ENCODE results near the gene STAG1.

STAG1 gene

DNA sequence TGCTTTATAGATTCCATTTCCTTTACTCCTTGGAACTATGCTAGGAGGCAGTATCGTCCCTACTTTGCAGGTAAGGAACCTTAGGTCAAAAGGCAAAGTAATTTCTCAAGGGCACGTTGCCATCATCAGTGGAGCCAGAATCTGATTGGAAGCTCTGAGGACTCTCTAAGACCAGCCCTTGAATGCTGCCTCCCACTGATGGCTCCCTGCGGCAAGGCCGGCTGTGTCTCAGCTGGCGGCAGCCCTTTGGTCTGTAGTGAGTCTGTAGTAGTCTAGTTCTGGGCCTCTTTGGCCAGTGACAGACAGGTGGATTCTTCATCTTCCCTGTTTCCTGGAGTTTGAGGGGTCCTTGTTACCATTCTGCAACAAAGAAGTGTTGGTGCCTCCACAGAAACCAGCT lies 425.9 kb downstream of the STAG1 start:
- no CpG with 5 or more reads among the region's 5 CpGs for WGBS (ENCODE audit: insufficient coverage, insufficient read length)
- H3K27ac ChIP-seq (ENCODE audit: low read length): no peak overlapping the region

DNA sequence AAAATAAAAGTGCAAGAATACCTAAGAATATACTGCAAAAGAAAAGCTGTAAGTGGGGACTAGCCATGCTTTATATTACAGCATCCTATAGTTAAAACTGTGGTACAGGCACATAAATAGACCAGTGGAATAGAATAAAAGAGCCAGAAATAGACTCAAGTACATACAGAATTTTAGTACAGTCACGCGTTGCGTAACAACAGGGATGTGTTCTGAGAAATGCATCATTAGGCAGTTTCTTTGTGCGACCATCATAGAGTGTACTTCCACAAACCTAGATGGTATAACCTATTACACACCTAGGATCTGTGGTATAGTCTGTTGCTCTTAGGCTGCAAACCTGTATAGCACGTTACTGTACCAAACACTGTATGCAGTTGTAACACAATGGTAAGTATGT lies 440.2 kb downstream of the STAG1 start:
- Histone ChIP-seq H3K4me1 (ENCODE audit: control insufficient read depth, insufficient read depth, low read length) (no peaks in the 10 kb centered on the region), H3K9me3 (ENCODE audit: control insufficient read depth, insufficient read depth, low read length) (no peaks in the 10 kb centered on the region), H3K27me3 (ENCODE audit: control insufficient read depth, insufficient read depth, low read length) (no peaks in the 10 kb centered on the region), H3K4me3 (ENCODE audit: low read length) (no peak overlapping the region), H3K36me3 (ENCODE audit: control insufficient read depth, insufficient read depth, low read length) (no peaks in the 10 kb centered on the region), H3K27ac (ENCODE audit: low read length) (no peak overlapping the region)
- no CpG with 5 or more reads among the region's 5 CpGs for WGBS (ENCODE audit: insufficient coverage, insufficient read length)
- no peak for DNase-seq (ENCODE audit: low read depth, low spot score)

More for the DNA sequence above, 425.9 kb downstream of the STAG1 start:
- Histone ChIP-seq H3K27me3 (ENCODE audit: control insufficient read depth, insufficient read depth, low read length) (no peaks in the 10 kb centered on the region), H3K4me3 (ENCODE audit: low read length) (no peak overlapping the region), H3K36me3 (ENCODE audit: control insufficient read depth, insufficient read depth, low read length) (peaks cover 4% of the 10 kb centered on the region; the same call in 1 of the 2 replicates), H3K9me3 (ENCODE audit: control insufficient read depth, insufficient read depth, low read length) (no peaks in the 10 kb centered on the region), H3K4me1 (ENCODE audit: control insufficient read depth, insufficient read depth, low read length) (no peaks in the 10 kb centered on the region)
- DNase-seq (ENCODE audit: low read depth, low spot score): no peak

DNA sequence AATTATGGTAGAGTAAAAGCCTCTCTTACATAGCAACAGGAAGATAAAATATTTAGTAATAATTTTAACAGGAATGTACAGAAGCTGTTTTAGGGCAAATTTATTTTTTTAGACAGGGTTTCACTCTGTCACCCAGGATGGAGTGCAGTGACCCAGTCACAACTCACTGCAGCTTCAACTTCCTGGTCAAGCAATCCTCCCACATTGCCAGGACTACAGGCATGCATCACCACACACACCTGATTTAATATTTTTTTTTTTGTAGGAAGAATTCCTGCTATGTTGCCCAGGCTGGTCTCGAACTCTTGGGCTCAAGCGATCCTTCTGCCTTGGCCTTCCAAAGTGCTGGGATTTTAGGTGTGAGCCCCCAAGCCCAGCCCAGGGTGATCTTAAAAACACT lies 440.9 kb downstream of the STAG1 start:
- H3K4me3 ChIP-seq (ENCODE audit: low read length): no peak overlapping the region
- H3K27ac ChIP-seq (ENCODE audit: low read length): no peak overlapping the region
- no CpG with 5 or more reads among the region's 2 CpGs for WGBS (ENCODE audit: insufficient coverage, insufficient read length)
- no peaks in the 10 kb centered on the region for H3K9me3 ChIP-seq (ENCODE audit: control insufficient read depth, insufficient read depth, low read length)
- H3K36me3 ChIP-seq (ENCODE audit: control insufficient read depth, insufficient read depth, low read length): no peaks in the 10 kb centered on the region
- no peak for DNase-seq (ENCODE audit: low read depth, low spot score)
- H3K27me3 ChIP-seq (ENCODE audit: control insufficient read depth, insufficient read depth, low read length): no peaks in the 10 kb centered on the region
- no peaks in the 10 kb centered on the region for H3K4me1 ChIP-seq (ENCODE audit: control insufficient read depth, insufficient read depth, low read length)

DNA sequence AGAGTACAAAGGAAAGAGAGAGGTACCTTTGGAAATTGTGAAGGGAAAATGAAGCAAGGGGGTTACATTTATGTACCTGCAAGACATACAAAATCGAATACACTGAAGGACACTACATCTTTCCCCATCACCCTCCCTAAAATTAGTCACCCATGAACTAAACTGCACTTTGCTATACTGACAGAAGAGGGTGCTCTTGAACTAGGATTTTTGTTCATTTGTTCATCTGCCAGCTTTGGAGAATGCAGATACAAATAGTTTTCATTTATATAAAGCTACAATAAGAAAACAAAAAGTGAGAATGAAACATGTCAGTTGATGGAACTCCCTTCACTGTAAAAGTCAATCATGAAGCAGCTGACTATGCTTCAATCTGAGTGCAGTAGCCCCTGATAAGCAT lies 446.3 kb downstream of the STAG1 start:
- H3K9me3 ChIP-seq (ENCODE audit: control insufficient read depth, insufficient read depth, low read length): no peaks in the 10 kb centered on the region
- no peaks in the 10 kb centered on the region for H3K27me3 ChIP-seq (ENCODE audit: control insufficient read depth, insufficient read depth, low read length)
- no peak overlapping the region for H3K4me3 ChIP-seq (ENCODE audit: low read length)
- peaks cover 2% of the 10 kb centered on the region; the same call in 1 of the 2 replicates for H3K36me3 ChIP-seq (ENCODE audit: control insufficient read depth, insufficient read depth, low read length)
- WGBS (ENCODE audit: insufficient coverage, insufficient read length): no CpG with 5 or more reads among the region's 1 CpG
- H3K27ac ChIP-seq (ENCODE audit: low read length): no peak overlapping the region
- no peaks in the 10 kb centered on the region for H3K4me1 ChIP-seq (ENCODE audit: control insufficient read depth, insufficient read depth, low read length)
- DNase-seq (ENCODE audit: low read depth, low spot score): no peak

DNA sequence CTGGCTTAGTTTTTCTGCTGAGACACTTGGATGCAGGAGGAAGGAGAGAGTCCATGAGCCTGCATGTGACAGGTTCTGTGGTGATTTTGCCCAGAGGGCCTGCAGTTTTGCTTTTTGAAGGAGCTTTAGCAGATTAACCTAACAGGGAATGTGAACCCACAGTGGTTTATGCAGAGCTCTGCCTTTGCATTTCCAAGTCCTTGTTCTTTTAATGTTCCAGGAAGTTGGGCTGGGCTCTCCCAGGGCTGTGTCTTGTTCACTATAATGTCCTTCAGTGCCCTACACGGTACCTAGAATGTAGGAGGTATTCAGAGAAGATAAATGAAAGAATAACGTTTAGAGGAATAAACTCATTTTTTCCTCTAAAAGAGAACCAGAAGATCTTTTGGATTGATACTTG lies 451.7 kb downstream of the STAG1 start:
- H3K9me3 ChIP-seq (ENCODE audit: control insufficient read depth, insufficient read depth, low read length): no peaks in the 10 kb centered on the region
- no peaks in the 10 kb centered on the region for H3K27me3 ChIP-seq (ENCODE audit: control insufficient read depth, insufficient read depth, low read length)
- no peak overlapping the region for H3K4me3 ChIP-seq (ENCODE audit: low read length)
- H3K4me1 ChIP-seq (ENCODE audit: control insufficient read depth, insufficient read depth, low read length): peaks cover 4% of the 10 kb centered on the region; the same call in 1 of the 2 replicates
- no peak for DNase-seq (ENCODE audit: low read depth, low spot score)
- no peak overlapping the region for H3K27ac ChIP-seq (ENCODE audit: low read length)
- WGBS (ENCODE audit: insufficient coverage, insufficient read length): no CpG with 5 or more reads among the region's 2 CpGs
- H3K36me3 ChIP-seq (ENCODE audit: control insufficient read depth, insufficient read depth, low read length): peaks cover 3% of the 10 kb centered on the region; the same call in 1 of the 2 replicates

DNA sequence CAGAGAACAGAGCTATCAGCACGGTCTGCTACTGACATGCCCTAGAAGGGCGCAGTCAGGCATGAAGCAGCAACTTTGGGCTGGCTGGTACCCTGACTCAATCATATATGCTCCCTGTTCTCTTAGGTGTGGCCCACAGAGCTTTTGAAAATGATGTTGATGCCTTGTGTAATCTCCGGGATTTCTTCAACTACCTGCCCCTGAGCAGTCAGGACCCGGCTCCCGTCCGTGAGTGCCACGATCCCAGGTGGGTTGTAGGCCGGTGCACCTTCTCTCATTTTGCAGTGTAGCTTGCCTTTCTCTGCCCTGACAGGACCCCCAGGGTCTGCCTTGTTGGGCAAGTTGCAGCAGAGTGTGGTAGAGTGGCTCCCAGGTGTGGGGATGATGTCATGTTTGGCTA lies 454.4 kb downstream of the STAG1 start:
- WGBS (ENCODE audit: insufficient coverage, insufficient read length): no CpG with 5 or more reads among the region's 8 CpGs
- H3K27ac ChIP-seq (ENCODE audit: low read length): no peak overlapping the region
- DNase-seq (ENCODE audit: low read depth, low spot score): no peak

DNA sequence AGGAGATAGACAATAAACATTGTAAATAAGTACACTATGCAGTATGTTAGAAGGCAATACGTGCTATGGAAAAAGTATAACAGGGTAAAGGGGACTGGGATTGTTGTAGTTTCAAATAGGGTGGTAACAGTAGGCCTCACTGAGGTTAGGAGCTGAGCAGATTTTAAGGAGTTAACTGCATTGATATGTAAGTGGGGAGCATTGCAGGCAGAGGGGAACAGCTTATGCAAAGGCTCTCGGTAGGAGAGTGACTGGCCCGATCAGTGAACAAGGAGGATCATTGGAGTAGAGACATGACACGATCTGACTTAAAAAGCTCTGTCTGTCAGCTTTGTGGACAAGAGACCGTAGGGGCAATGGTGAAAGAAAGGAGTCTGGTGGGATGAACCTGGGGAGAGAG lies 455.2 kb downstream of the STAG1 start:
- no peak overlapping the region for H3K27ac ChIP-seq (ENCODE audit: low read length)
- no peaks in the 10 kb centered on the region for H3K27me3 ChIP-seq (ENCODE audit: control insufficient read depth, insufficient read depth, low read length)
- H3K36me3 ChIP-seq (ENCODE audit: control insufficient read depth, insufficient read depth, low read length): peaks cover 3% of the 10 kb centered on the region; the same call in 1 of the 2 replicates
- no CpG with 5 or more reads among the region's 5 CpGs for WGBS (ENCODE audit: insufficient coverage, insufficient read length)
- peak; percentile 25 for DNase-seq (ENCODE audit: low read depth, low spot score)
- H3K4me1 ChIP-seq (ENCODE audit: control insufficient read depth, insufficient read depth, low read length): peaks cover 4% of the 10 kb centered on the region; the same call in 1 of the 2 replicates
- H3K4me3 ChIP-seq (ENCODE audit: low read length): no peak overlapping the region
- H3K9me3 ChIP-seq (ENCODE audit: control insufficient read depth, insufficient read depth, low read length): no peaks in the 10 kb centered on the region

More for the DNA sequence above, 454.4 kb downstream of the STAG1 start:
- Histone ChIP-seq H3K27me3 (ENCODE audit: control insufficient read depth, insufficient read depth, low read length) (no peaks in the 10 kb centered on the region), H3K4me1 (ENCODE audit: control insufficient read depth, insufficient read depth, low read length) (peaks cover 4% of the 10 kb centered on the region; the same call in 1 of the 2 replicates), H3K4me3 (ENCODE audit: low read length) (no peak overlapping the region), H3K9me3 (ENCODE audit: control insufficient read depth, insufficient read depth, low read length) (no peaks in the 10 kb centered on the region), H3K36me3 (ENCODE audit: control insufficient read depth, insufficient read depth, low read length) (peaks cover 3% of the 10 kb centered on the region; the same call in 1 of the 2 replicates)

DNA sequence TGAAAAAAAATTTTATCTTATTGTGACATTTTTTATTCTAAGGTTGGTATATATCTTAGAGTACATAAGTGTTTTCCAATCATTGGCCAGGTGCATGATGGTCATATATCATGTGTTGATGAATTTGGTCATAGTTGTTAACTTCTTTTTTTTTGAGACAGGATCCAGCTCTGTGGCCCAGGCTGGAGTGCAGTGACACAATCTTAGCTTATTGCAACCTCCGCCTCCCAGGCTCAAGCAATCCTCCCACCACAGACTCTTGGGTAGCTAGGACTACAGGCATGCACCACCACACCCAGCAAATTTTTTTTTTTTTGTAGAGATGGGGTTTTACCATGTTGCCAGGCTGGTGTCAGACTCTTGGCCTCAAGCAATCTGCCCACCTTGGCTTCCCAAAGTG lies 458.0 kb downstream of the STAG1 start:
- H3K27me3 ChIP-seq (ENCODE audit: control insufficient read depth, insufficient read depth, low read length): no peaks in the 10 kb centered on the region
- peaks cover 4% of the 10 kb centered on the region; the same call in 1 of the 2 replicates for H3K4me1 ChIP-seq (ENCODE audit: control insufficient read depth, insufficient read depth, low read length)
- no peaks in the 10 kb centered on the region for H3K9me3 ChIP-seq (ENCODE audit: control insufficient read depth, insufficient read depth, low read length)
- H3K36me3 ChIP-seq (ENCODE audit: control insufficient read depth, insufficient read depth, low read length): no peaks in the 10 kb centered on the region
- DNase-seq (ENCODE audit: low read depth, low spot score): no peak
- WGBS (ENCODE audit: insufficient coverage, insufficient read length): no CpG with 5 or more reads among the region's 1 CpG
- no peak overlapping the region for H3K27ac ChIP-seq (ENCODE audit: low read length)
- no peak overlapping the region for H3K4me3 ChIP-seq (ENCODE audit: low read length)

DNA sequence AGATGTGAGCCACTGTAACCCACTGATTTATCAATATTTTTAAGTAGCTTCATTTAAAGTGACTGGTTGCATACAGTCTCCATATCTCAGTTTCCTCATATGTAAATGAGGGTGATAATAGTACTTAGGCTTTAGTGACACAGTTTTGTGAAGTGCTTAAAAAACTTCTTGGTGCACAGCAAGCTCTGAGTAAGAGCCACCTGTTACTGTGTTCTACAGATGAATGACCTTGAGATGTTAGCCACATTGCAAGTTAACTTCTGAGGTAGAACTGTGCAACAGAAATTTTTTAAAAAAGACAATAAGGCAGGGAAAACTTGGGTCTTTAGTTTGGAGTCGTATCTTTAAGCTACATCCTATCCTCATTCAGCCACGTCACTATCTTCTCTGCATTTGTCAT lies 458.9 kb downstream of the STAG1 start:
- no CpG with 5 or more reads among the region's 2 CpGs for WGBS (ENCODE audit: insufficient coverage, insufficient read length)
- Histone ChIP-seq H3K27me3 (ENCODE audit: control insufficient read depth, insufficient read depth, low read length) (no peaks in the 10 kb centered on the region), H3K4me3 (ENCODE audit: low read length) (no peak overlapping the region), H3K4me1 (ENCODE audit: control insufficient read depth, insufficient read depth, low read length) (peaks cover 4% of the 10 kb centered on the region; the same call in 1 of the 2 replicates), H3K36me3 (ENCODE audit: control insufficient read depth, insufficient read depth, low read length) (no peaks in the 10 kb centered on the region), H3K9me3 (ENCODE audit: control insufficient read depth, insufficient read depth, low read length) (no peaks in the 10 kb centered on the region), H3K27ac (ENCODE audit: low read length) (no peak overlapping the region)
- DNase-seq (ENCODE audit: low read depth, low spot score): no peak

DNA sequence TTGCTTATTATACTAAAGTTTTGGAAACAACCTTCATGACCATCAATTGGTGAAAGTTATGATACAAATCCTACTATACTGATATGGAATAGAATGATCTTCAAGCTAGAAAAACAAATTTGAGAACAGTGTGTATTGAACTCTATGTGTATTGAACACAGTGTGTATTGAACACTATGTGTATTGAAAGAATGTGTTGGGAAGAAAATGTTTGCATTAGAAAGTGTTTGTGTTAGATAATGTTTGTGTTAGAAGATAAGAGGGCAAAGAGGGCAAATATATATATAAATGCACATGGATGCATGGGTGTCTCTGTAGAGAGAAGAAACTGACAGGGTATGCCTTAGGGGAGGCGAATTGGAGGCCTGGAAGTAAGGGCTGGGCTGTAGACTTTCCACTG lies 459.7 kb downstream of the STAG1 start:
- Histone ChIP-seq H3K4me1 (ENCODE audit: control insufficient read depth, insufficient read depth, low read length) (peaks cover 4% of the 10 kb centered on the region; the same call in 1 of the 2 replicates), H3K9me3 (ENCODE audit: control insufficient read depth, insufficient read depth, low read length) (no peaks in the 10 kb centered on the region), H3K27me3 (ENCODE audit: control insufficient read depth, insufficient read depth, low read length) (no peaks in the 10 kb centered on the region), H3K27ac (ENCODE audit: low read length) (no peak overlapping the region), H3K4me3 (ENCODE audit: low read length) (no peak overlapping the region), H3K36me3 (ENCODE audit: control insufficient read depth, insufficient read depth, low read length) (no peaks in the 10 kb centered on the region)
- no CpG with 5 or more reads among the region's 1 CpG for WGBS (ENCODE audit: insufficient coverage, insufficient read length)
- DNase-seq (ENCODE audit: low read depth, low spot score): no peak

DNA sequence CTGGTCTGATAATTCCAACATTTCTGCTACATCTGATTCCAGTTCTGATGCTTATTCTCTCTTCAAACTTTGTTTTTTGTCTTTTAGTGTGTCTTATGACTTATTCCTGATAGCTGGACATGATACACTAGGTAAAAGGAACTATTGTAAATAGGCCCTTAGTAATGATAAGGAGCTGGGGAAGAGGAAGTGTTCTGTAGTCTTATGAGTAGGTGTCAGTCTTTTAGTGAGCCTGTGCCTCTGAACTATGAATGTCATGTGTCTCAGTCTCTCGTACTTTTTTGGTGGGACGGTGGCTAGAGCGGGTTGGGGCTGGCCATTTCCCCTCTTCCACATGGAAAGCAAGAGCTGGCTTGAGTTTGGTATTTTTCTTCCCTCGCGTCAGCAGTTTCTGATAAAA lies 460.9 kb downstream of the STAG1 start:
- no peak for DNase-seq (ENCODE audit: low read depth, low spot score)
- Histone ChIP-seq H3K27ac (ENCODE audit: low read length) (no peak overlapping the region), H3K27me3 (ENCODE audit: control insufficient read depth, insufficient read depth, low read length) (no peaks in the 10 kb centered on the region), H3K4me1 (ENCODE audit: control insufficient read depth, insufficient read depth, low read length) (no peaks in the 10 kb centered on the region), H3K4me3 (ENCODE audit: low read length) (no peak overlapping the region), H3K9me3 (ENCODE audit: control insufficient read depth, insufficient read depth, low read length) (no peaks in the 10 kb centered on the region), H3K36me3 (ENCODE audit: control insufficient read depth, insufficient read depth, low read length) (no peaks in the 10 kb centered on the region)
- no CpG with 5 or more reads among the region's 5 CpGs for WGBS (ENCODE audit: insufficient coverage, insufficient read length)

All from iPS DF 6.9 (cell line).